Testis (tissue), 3 donors: ENCODE measurements around the gene NRL. TPM values are rescaled to one million over a fixed set of nuclear protein-coding genes. Genes with fewer than 3 reads are reported as not detected.

ENCODE experiments used
- DNase-seq: peaks from one replicate; pipeline ENCODE4 v3.0.0-alpha.2; 2019
- H3K27ac ChIP-seq, 2 donors: fragments of 200-600 bp; sonication (generic); one replicate each; pipeline ENCODE4 v1.5.1; 2019
- H3K27me3 ChIP-seq: fragments of 200-600 bp; sonication (generic); one replicate; pipeline ENCODE4 v1.5.1; 2019
- H3K36me3 ChIP-seq: fragments of 200-600 bp; sonication (generic); one replicate; pipeline ENCODE4 v1.5.1; 2017; ENCODE audit warnings: low read depth; ENCODE audit errors: missing control alignments
- H3K4me1 ChIP-seq: fragments of 200-600 bp; sonication (generic); one replicate; pipeline ENCODE4 v1.5.1; 2019
- H3K4me3 ChIP-seq, 2 donors: fragments of 200-600 bp; sonication (generic); one replicate each; pipeline ENCODE4 v1.5.1; 2017 to 2019
- H3K9me3 ChIP-seq: fragments of 200-600 bp; sonication (generic); one replicate; pipeline ENCODE4 v1.5.1; 2017
- POLR2A ChIP-seq: fragments of 450-650 bp; IDR thresholded peaks from one replicate; pipeline ENCODE4 v1.6.1; 2017; ENCODE audit warnings: antibody characterized with exemption, mild to moderate bottlenecking, moderate library complexity
- WGBS, 2 donors: methylation state at CpG; one replicate each; pipeline ENCODE4 v1.1.5; 2018; 5-methylcytosine and 5-hydroxymethylcytosine counted together
- intact Hi-C: fragments of 100-400 bp; cut with DNase I; formaldehyde crosslinking; loops from one replicate; pipeline ENCODE4 v1.15.1; 2023; ENCODE audit warnings: low total_unique reads
- polyA plus RNA-seq: library from polyadenylated mRNA; stranded (reverse); fragments of 350-450 nt; fragmentation: Illumina TruSeq; extraction: RNeasy Lipid Tissue Mini Kit (QIAGEN cat#74804); gene quantifications from one replicate; pipeline ENCODE4 v1.2.3, GENCODE V29; 2014; ENCODE audit warnings: low read depth, low replicate concordance; ENCODE audit not compliant: insufficient read depth
- total RNA-seq, 2 donors: library from RNA; depleted of rRNA; stranded (reverse); fragments of >200 nt; gene quantifications; one replicate each; pipeline ENCODE4 v1.2.3, GENCODE V29; 2016
- TF ChIP-seq, protein P1 (sequence below), 3 experiments: fragments of 450-650 bp in 2 of 3; fragments of 200-600 bp in 1 of 3; sonication (generic) in 1 of 3; IDR thresholded peaks; one replicate each; pipeline ENCODE4 v1.5.1; 2016 to 2019; ENCODE audit warnings: antibody characterized with exemption in 3 of 3, mild to moderate bottlenecking in 2 of 3, moderate library complexity in 1 of 3

NRL gene
- total and polyA plus RNA-seq, 3 donors from 2014 or later = 6.6 to 8.3 (median 8.2) TPM

DNA sequence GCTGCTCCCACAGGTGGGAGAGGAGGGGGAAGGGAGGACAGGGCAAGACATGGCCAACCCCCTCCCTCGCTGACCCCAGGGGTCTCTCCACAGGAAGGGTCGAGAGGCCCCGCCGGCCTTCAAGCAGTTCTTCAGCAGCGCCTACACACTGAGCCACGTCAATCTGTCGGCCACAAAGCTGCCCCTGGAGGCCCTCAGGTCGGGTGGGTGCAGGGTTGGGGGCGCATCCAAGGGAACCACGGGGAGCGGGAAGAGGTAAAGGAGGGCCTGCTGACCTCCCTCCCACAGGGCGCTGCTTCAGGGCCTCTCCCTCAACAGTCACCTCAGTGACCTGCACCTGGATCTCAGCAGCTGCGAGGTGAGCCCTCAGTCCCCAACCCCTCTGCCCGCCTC is 56.9 kb downstream of the NRL start:
- Histone ChIP-seq H3K4me1 (no peaks in the 10 kb centered on the region), H3K9me3 (no peaks in the 10 kb centered on the region), H3K36me3 (no peaks in the 10 kb centered on the region), H3K4me3 (no peak overlapping the region), H3K27me3 (no peaks in the 10 kb centered on the region), H3K27ac (no peak overlapping the region)
- DNase-seq = no peak
- intact Hi-C loops = no loop called here
- 64 to 93% methylated on average over 2 to 14 of the region's 14 CpGs for WGBS, 2 donors
- no peak for TF ChIP-seq POLR2A
- TF ChIP-seq, protein P1, sequence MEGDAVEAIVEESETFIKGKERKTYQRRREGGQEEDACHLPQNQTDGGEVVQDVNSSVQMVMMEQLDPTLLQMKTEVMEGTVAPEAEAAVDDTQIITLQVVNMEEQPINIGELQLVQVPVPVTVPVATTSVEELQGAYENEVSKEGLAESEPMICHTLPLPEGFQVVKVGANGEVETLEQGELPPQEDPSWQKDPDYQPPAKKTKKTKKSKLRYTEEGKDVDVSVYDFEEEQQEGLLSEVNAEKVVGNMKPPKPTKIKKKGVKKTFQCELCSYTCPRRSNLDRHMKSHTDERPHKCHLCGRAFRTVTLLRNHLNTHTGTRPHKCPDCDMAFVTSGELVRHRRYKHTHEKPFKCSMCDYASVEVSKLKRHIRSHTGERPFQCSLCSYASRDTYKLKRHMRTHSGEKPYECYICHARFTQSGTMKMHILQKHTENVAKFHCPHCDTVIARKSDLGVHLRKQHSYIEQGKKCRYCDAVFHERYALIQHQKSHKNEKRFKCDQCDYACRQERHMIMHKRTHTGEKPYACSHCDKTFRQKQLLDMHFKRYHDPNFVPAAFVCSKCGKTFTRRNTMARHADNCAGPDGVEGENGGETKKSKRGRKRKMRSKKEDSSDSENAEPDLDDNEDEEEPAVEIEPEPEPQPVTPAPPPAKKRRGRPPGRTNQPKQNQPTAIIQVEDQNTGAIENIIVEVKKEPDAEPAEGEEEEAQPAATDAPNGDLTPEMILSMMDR (IDR thresholded peaks at IDR 0.05) = no peak

- Histone ChIP-seq H3K27ac (no peak overlapping the region), H3K4me3 (no peak overlapping the region), H3K9me3 (no peaks in the 10 kb centered on the region), H3K4me1 (peaks cover 5% of the 10 kb centered on the region), H3K36me3 (no peaks in the 10 kb centered on the region), H3K27me3 (no peaks in the 10 kb centered on the region)
- DNase-seq = no peak
- TF ChIP-seq POLR2A = no peak
- TF ChIP-seq, protein P1 (IDR thresholded peaks at IDR 0.05) = no peak
- intact Hi-C loops = no loop called here
- 89 to 95% methylated on average over 2 of the region's 2 CpGs for WGBS, 2 donors
These were observed 57.5 kb downstream of the NRL start for GRCh38 chr14:24057271-24057670.

DNA sequence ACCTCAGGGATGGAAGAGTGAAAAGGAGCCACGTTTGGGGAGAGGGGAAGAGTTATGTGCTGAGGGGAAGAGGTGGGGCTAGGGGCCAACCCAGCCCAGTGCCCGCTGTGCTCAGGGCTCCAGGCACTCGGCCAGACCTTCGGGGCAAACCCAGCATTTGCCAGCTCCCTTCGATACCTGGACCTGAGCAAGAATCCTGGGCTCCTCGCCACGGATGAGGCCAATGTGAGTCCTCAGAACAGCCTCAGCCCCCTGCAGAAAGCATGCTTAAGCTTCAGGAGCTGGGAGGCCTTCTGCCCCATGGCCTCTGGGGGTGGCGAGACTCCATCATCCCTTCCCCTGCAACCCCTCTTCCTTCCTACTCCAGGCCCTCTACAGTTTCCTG is 58.0 kb downstream of the NRL start:
- Histone ChIP-seq H3K27ac (no peak overlapping the region), H3K27me3 (no peaks in the 10 kb centered on the region), H3K36me3 (no peaks in the 10 kb centered on the region), H3K9me3 (no peaks in the 10 kb centered on the region), H3K4me1 (peaks cover 8% of the 10 kb centered on the region), H3K4me3 (no peak overlapping the region)
- TF ChIP-seq, protein P1 (IDR thresholded peaks at IDR 0.05) = no peak
- no peak for TF ChIP-seq POLR2A
- 75 to 83% methylated on average over 4 to 7 of the region's 8 CpGs for WGBS, 2 donors
- no peak for DNase-seq
- intact Hi-C loops = no loop called here

GRCh38 chr14:24055971-24056799 is 58.6 kb downstream of the NRL start:
- no peaks in the 10 kb centered on the region for H3K9me3 ChIP-seq
- no peaks in the 10 kb centered on the region for H3K36me3 ChIP-seq
- no peak for DNase-seq
- H3K4me1 ChIP-seq = peaks cover 8% of the 10 kb centered on the region
- intact Hi-C loops = no loop called here
- H3K27ac ChIP-seq = no peak overlapping the region
- H3K4me3 ChIP-seq = no peak overlapping the region
- H3K27me3 ChIP-seq = no peaks in the 10 kb centered on the region
- 84 to 91% methylated on average over 9 to 10 of the region's 10 CpGs for WGBS, 2 donors
- TF ChIP-seq, protein P1 (IDR thresholded peaks at IDR 0.05) = no peak
- TF ChIP-seq POLR2A = no peak

DNA sequence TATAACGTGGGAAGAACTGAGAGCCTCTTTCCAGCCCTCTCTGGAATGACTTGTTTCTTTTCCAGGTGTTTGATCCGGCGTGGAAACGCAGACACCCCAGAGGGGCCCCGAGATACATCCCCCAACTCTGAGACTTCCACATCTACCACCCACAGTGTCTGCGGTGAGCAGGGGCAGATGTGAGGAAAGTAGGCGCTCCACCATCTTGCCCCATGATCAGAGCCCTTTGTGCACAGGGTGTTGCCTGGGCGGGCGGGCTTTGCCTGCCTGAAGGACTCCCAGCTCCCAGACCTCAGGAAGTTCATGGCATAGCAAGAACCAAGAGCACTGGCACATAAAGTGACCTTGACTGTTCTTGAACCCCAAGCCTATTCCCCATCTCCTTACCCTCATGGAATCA is 60.1 kb downstream of the NRL start:
- no peak for TF ChIP-seq POLR2A
- TF ChIP-seq, protein P1 (IDR thresholded peaks at IDR 0.05) = no peak

More for the DNA sequence above, 60.1 kb downstream of the NRL start:
- no peak for DNase-seq
- Histone ChIP-seq H3K4me3 (no peak overlapping the region), H3K4me1 (peaks cover 8% of the 10 kb centered on the region), H3K27ac (no peak overlapping the region), H3K27me3 (no peaks in the 10 kb centered on the region), H3K9me3 (no peaks in the 10 kb centered on the region), H3K36me3 (no peaks in the 10 kb centered on the region)
- intact Hi-C loops = no loop called here
- 83 to 92% methylated on average over 8 to 9 of the region's 9 CpGs for WGBS, 2 donors
